GM12892 (cell line): ENCODE measurements around the gene RAD23A.

Experiments used
- DNase-seq: peaks from one replicate; pipeline ENCODE4 v3.0.0; 2011; ENCODE audit not compliant: insufficient read length
- FAIRE-seq: peaks from 2 replicates; lab custom pipeline; 2011; peaks lifted over from hg19 to GRCh38; lab: Jason Lieb, UNC
- POLR2A ChIP-seq: IDR thresholded peaks from 2 replicates; pipeline ENCODE4 v1.6.1; 2011; ENCODE audit warnings: low read depth, low read length, control low read depth
- POLR2AphosphoS5 ChIP-seq: IDR thresholded peaks from 2 replicates; pipeline ENCODE4 v1.6.1; 2011; ENCODE audit warnings: low read depth, low read length, control low read depth
- TAF1 ChIP-seq: IDR thresholded peaks from 2 replicates; pipeline ENCODE4 v1.6.1; 2011; ENCODE audit warnings: low read depth, mild to moderate bottlenecking, control low read depth, low read length, borderline replicate concordance

RAD23A gene

DNA sequence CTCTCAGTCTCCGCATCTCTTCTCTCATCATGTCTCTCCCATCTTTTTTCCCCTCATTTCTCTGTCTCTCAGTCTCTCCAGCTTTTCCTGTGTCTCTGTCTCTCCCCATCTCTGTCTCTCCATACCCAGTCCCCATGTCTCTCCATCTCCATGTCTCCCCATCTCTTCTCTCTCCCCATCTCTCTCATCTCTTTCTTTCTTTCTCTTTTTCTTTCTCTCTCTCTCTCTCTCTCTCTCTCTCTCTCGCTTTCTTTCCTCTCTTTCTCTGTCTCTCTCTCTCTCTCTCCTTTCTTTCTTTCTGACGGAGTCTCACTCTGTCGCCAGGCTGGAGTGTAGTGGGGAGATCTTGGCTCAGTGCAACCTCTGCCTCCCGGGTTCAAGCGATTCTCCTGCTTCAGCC is 37.0 kb downstream of the RAD23A start:
- no peak for DNase-seq
- FAIRE-seq, result no peak
- no peak for TF ChIP-seq POLR2AphosphoS5
- TF ChIP-seq TAF1, result no peak
- TF ChIP-seq POLR2A, result no peak

DNA sequence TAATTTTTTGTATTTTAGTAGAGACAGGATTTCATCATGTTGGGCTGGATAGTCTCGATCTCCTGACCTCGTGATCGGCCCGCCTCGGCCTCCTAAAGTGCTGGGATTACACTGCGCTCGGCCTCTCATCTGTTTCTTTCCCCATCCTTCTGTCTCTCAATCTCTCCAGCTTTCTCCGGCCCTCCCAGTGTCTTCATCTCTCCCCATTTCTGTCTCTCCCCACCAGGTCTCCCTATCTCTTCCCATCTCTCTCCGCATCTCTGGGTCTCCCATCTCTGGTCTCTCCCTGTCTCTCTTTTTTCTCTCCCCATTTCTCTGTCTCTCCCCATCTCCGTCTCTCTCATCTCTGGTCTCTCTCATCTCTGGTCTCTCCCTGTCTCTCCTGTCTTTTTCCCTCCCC is 37.4 kb downstream of the RAD23A start:
- FAIRE-seq, result no peak
- no peak for TF ChIP-seq POLR2A
- TF ChIP-seq POLR2AphosphoS5, result no peak
- no peak for TF ChIP-seq TAF1
- DNase-seq, result no peak

DNA sequence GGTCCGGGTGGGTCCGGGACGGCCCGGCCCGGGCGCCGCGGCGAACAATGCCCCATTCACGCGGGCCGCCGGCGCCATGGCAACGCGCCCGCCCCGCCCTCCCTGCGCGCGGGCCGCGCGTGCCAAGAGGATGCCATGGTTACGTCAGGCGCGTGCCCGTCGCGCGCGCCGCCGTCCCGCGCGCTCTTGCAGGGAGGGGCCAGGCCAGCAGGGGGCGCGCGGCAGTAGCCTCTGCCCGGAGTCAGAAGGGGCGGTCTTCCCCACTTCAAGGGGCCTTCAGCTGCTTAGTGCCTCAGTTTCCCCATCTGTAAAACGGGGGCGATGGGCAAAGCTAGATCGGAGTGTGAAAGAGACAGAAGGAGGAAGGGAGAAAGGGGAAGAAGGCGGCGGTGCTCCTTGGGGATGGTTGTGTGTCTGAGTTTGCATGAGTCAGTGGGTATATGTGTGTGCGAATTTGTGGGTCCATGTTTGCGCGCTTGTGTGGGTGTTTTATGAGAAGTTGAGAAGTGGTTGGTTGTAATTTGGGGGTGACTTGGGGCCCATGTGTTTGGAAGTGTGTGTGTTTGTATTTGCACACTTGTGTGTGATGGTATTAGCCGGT is 38.0 kb downstream of the RAD23A start:
- FAIRE-seq, result peak; percentile 95
- DNase-seq, result peak; percentile 85
- TF ChIP-seq TAF1 (no peak), POLR2AphosphoS5 (no peak), POLR2A (no peak)

DNA sequence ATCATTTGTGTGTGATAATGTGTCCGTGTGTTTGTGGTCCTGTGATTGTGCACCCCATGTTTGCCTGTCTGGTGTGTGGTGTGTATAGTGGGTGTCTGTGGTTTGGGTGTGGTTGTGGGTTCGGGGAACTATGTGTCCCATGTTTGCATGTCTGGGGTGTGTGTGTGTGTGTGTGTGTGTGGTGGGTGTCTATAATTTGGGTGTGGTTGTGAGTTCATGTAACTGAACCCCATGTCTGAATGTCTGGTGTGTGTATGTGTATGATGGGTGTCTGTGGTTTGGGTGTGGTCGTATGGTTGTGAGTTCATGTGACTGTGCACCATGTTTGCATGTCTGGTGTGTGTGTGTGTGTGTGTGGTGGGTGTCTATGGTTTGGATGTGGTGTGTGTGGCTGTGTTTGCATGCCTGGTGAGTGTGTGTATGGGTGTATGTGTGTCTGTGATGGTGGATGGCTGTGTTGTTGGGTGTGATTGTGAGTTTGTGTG is 38.5 kb downstream of the RAD23A start:
- FAIRE-seq, result peak; percentile 75
- TF ChIP-seq TAF1, result no peak
- no peak for TF ChIP-seq POLR2A
- TF ChIP-seq POLR2AphosphoS5, result no peak

DNA sequence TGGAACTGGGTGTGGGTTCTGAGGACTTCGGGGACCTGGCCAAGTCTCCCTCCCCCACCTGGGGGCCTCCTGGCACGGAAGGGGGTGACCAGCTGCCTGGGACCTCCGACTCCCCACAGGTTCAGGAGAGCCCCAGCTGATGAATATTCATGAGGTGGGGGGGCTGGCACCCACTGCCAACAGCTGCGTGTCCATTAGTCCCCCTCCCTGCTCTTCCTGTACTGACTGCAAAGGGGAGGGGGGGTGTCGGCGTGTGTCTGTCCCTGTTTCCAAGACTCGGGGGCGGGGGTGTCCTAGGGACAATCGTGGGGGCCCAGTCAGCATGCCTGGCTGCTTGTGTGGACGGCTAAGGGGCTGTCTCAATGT is 39.0 kb downstream of the RAD23A start:
- no peak for TF ChIP-seq POLR2AphosphoS5
- TF ChIP-seq POLR2A, result no peak
- TF ChIP-seq TAF1, result no peak
- FAIRE-seq (no peak), DNase-seq (no peak)

More for the DNA sequence above, 38.5 kb downstream of the RAD23A start:
- no peak for DNase-seq

DNA sequence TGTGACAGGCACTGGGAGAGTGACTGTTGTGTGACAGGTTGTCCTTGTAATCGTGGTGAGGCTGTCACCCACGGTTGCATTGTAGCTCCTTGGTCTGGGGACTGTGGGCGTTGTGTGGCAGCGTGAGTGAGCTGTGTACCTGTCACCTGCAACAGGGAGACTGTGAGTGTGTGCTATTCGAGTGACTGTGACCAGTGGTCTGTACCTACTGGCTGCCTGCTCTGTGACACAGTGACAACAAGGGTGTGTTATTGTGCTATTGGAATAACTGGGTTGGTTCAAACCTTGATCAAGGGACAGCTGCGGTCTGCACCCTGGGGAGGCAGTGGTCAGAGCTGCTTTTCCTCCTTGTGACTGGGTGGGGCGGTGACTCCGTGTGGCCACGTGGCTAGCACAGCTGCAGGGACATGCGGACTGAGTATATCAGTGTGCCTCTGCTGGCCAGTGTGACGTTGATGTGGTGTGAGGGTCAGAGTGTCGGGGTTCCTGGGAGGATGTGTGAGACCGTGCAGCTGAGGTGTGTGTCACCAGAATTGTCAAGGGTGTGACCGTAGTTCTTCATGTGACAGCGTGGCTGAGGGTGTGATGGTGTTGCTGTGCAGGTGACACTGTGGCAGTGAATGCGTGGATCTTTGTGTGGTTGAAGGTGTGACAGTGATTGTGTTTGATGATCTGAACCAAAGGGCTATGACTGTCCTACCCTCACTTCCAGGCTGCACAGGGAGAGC is 39.6 kb downstream of the RAD23A start:
- no peak for FAIRE-seq
- TF ChIP-seq POLR2AphosphoS5 (no peak), TAF1 (no peak), POLR2A (no peak)
- DNase-seq, result no peak

DNA sequence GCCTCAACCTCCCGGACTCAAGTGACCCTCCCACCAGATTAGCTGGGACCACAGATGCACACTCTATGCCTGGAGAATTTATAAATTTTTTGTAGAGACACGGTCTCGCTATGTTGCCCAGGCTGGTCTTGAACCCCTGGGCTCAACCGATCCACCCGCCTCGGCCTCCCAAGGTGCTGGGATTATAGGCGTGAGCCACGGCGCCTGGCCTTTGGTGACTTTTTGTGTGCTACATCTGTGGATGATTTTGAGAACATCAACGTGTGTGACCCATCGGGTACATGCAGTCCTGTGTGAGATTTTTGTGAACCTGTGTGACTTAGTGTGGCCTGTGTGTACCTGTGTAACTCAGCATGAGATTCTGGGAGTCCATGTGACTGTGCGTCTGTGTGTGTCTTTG is 41.1 kb downstream of the RAD23A start:
- no peak for FAIRE-seq
- no peak for DNase-seq
- TF ChIP-seq TAF1, result no peak
- no peak for TF ChIP-seq POLR2AphosphoS5
- TF ChIP-seq POLR2A, result no peak

DNA sequence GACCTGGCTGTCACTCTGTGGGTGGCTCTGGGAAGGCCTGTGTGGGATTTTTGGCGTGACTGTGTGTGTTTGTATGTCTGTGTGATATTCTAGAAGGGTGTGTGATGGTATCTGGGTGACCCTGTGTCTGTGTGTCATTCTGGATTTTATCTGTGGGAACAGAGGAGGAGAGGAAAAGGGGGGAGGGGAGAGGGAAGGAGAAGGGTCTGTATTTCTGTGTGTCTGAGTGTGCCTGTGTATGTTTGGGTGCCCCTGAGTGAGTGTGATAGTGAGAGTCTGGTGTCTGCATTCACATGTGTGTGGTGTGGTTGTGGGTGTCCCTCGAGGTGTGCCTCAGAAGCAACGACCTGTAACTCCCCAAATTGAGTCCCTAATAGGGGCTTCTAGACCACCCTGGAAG is 41.5 kb downstream of the RAD23A start:
- TF ChIP-seq TAF1 (no peak), POLR2AphosphoS5 (no peak), POLR2A (no peak)
- FAIRE-seq (no peak), DNase-seq (no peak)

DNA sequence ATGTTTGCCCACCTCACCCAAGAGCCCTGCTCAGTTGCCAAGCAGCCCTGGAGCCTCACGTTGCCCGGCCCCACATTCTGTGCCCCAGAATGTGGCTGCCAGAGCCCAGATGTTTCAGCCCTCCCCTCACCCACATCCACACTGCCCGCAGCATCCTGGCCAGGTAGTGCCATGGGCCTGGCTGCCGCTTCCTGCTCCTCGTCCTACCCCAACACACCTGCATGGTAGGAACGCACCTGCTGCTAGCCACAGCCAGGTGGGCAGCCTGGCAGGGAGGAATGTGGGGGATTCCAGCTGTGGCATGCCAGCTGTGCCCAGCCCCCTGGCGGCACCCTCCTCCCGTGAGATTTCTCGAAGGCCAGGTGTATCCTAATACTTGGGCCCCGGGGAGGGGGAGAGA is 42.1 kb downstream of the RAD23A start:
- no peak for DNase-seq
- TF ChIP-seq POLR2A, result no peak
- TF ChIP-seq POLR2AphosphoS5, result no peak
- TF ChIP-seq TAF1, result no peak
- no peak for FAIRE-seq

DNA sequence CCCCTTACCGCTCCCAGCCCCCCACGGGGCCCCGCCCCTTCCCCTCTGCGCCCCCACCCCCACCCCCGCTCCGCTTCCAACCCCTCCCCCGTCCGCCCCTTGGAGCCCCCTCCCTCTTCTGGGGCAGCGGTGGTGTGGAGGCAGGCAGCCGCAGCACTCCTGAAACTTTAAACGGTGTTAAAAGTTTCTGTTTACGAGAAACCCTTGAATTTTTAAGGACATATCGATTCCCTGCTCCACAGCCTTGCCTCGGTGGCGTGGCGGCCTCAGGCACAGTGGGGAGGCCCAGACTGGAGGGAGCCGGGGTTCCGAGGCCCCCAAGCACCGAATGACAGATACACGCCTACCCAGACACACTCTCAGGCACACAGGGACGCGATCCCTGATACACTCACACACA is 44.8 kb downstream of the RAD23A start:
- FAIRE-seq, result no peak
- no peak for TF ChIP-seq POLR2A

DNA sequence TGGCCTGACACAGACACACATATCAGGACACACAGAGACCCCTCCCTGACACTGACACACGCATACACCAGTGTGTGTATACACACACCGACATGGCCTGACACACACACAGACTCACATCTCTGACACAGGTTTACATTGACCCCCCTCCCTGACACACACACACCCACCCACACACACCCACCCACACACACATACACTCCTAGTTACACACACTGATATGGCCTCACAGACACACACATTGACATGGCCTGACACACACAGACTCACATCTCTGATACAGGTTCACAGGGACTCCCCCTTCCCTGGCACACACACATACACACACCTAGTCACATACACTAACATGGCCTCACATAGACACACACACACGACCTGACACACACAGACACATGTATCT is 45.2 kb downstream of the RAD23A start:
- no peak for FAIRE-seq

More for the DNA sequence above, 44.8 kb downstream of the RAD23A start:
- no peak for DNase-seq

DNA sequence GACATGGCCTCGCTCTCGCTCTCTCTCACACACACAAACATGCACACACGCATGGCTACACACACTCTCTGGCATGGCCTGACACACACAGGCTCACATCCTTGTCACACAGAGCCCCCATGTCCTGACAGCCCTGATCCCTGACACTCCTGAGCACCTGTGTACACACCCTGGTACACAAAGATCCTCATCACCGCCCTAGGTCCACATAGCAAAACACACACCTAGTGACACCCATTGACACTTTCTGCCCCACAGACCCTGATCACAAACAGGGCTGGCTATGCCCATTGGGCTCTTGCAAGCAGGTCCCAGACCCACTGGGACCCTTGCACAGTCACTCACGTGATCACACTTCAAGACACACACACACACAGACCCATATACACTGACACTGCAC is 45.6 kb downstream of the RAD23A start:
- no peak for DNase-seq
- FAIRE-seq, result no peak
- TF ChIP-seq TAF1, result no peak
- TF ChIP-seq POLR2A, result no peak
- TF ChIP-seq POLR2AphosphoS5, result no peak

More for the DNA sequence above, 45.2 kb downstream of the RAD23A start:
- DNase-seq, result no peak
- TF ChIP-seq POLR2AphosphoS5 (no peak), TAF1 (no peak), POLR2A (no peak)
